ENCODE measurements around the gene NXN. TPM values are rescaled to one million over a fixed set of nuclear protein-coding genes. Genes with fewer than 3 reads are reported as not detected.
"Not testable (repeated sequence)": the region's sequence is repeated elsewhere in the genome, so short reads cannot be mapped to it uniquely, and the experiment has no call there.

Gene NXN
- total RNA-seq, 3 donors from 2014 or later = 0.18 to 0.49 (median 0.18) TPM

DNA sequence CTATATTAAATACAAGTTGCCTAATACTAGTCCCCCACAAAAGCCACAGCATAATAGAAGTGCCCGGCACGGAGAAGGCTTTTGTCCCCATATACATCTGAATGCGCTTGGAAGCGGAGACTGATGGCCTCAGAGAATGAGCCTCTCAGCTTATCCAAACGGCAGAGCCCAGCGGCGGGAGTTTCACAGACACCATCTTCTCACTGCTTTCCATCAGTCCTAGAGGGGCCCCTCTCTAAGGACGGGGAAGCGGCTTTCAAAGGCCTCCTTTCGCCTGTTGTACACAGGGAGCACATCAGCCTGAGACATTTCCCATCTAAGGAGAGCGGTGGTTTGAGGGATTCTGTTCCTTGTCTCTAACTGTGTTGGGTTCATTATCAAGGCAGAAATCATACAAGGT, 16.9 kb downstream of the NXN start:
- ATAC-seq (no peak), DNase-seq (no peak)
- no peak overlapping the region for H3K4me3 Mint-ChIP-seq
- no peaks in the 10 kb centered on the region for H3K4me1 Mint-ChIP-seq (ENCODE audit: low read depth)
- no peaks in the 10 kb centered on the region for H3K36me3 Mint-ChIP-seq (ENCODE audit: insufficient read depth)
- H3K27me3 Mint-ChIP-seq (ENCODE audit: low read depth) = peaks cover 20% of the 10 kb centered on the region
- H3K9me3 Mint-ChIP-seq = no peaks in the 10 kb centered on the region

DNA sequence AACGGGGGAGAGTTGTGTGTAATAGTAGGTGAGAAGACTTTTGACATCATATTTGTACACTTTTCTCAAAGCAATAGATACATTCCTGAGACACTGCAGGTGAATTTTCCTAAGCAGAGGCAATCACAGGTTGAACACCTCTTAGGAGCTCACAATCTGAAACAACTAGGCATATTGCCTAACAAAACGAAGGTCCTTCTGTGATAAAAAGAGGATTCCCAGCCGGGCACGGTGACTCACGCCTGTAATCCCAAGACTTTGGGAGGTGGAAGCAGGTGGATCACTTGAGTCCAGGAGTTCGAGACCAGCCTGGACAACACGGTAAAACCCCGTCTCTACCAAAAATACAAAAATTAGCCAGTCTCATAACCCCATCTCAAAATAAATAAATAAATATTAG, 17.4 kb downstream of the NXN start:
- Mint-ChIP-seq H3K36me3 (ENCODE audit: insufficient read depth) (no peaks in the 10 kb centered on the region), H3K27me3 (ENCODE audit: low read depth) (peaks cover 15% of the 10 kb centered on the region), H3K4me1 (ENCODE audit: low read depth) (no peaks in the 10 kb centered on the region), H3K9me3 (no peaks in the 10 kb centered on the region), H3K4me3 (no peak overlapping the region)
- DNase-seq (no peak), ATAC-seq (no peak)

- H3K4me3 Mint-ChIP-seq = no peak overlapping the region
- no peaks in the 10 kb centered on the region for H3K4me1 Mint-ChIP-seq (ENCODE audit: low read depth)
- no peak for ATAC-seq
Measured at GRCh38 chr17:958712-959451, 20.7 kb downstream of the NXN start.

GRCh38 chr17:957856-958421, 21.6 kb downstream of the NXN start:
- peaks cover 9% of the 10 kb centered on the region for H3K27me3 Mint-ChIP-seq (ENCODE audit: low read depth)

More at GRCh38 chr17:958712-959451, 20.7 kb downstream of the NXN start:
- H3K36me3 Mint-ChIP-seq (ENCODE audit: insufficient read depth) = no peaks in the 10 kb centered on the region
- no peak for DNase-seq
- peaks cover 9% of the 10 kb centered on the region for H3K27me3 Mint-ChIP-seq (ENCODE audit: low read depth)
- no peaks in the 10 kb centered on the region for H3K9me3 Mint-ChIP-seq

DNA sequence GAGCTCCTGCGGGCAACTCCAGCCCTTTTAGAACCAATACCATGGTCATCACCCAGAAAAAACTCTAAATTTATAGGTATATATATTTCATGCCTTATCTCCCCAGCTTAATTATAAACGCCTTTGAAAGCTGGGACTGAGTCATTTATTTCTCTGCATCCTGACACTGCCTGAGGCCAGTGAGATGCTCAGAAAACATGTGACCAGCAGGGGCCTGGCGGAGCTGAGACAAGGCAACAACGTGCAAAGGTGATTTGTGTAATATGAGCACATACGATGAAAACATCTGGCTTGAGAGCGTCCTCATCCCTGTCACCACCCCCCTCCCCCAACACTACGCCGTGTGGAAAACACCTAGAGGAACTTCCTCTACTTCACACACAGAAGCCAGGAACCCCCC, 22.7 kb downstream of the NXN start:
- DNase-seq = no peak
- H3K36me3 Mint-ChIP-seq (ENCODE audit: insufficient read depth) = no peaks in the 10 kb centered on the region
- no peaks in the 10 kb centered on the region for H3K4me1 Mint-ChIP-seq (ENCODE audit: low read depth)
- no peak overlapping the region for H3K4me3 Mint-ChIP-seq
- H3K27me3 Mint-ChIP-seq (ENCODE audit: low read depth) = peaks cover 3% of the 10 kb centered on the region
- ATAC-seq = no peak
- no peaks in the 10 kb centered on the region for H3K9me3 Mint-ChIP-seq

More at GRCh38 chr17:957856-958421, 21.6 kb downstream of the NXN start:
- Mint-ChIP-seq H3K4me1 (ENCODE audit: low read depth) (no peaks in the 10 kb centered on the region), H3K9me3 (no peaks in the 10 kb centered on the region), H3K36me3 (ENCODE audit: insufficient read depth) (no peaks in the 10 kb centered on the region), H3K4me3 (no peak overlapping the region)
- ATAC-seq = no peak
- DNase-seq = no peak

DNA sequence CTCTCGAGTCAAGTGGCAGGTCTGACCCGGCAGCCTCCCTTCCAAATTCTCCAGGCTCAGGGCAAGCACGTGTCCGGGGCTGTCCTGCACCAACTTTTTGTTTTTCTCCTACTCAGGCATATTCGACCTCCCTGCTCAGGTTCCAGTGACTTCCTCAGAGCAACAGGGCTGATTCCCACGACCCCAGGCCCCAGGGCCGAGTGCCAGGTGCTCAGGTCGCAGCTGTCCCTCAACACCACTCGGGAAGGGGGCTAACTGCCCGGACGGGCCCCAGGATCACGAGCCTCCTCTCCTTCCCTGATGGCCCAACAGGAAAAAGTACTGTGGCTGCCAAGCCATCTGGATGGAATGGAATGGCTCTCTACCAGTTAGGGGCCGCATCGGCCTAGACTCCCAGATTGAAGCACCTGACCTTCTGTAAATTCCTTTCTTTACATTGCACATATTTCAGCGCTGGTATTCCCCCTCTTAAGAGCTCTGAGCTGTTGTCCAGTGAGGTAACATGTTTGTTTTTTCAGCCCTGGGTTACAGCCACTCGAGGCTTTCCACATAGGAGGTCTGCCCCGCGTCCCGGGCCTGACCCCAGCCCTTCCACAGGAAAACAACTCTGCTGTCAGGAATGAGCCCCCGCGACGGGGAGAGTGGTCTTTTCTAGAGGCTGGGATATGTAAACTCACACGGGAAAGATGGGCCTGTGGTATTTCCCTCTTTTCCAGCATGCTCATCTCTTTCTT, 25.0 kb downstream of the NXN start:
- no peak for DNase-seq
- peaks cover 13% of the 10 kb centered on the region for H3K27me3 Mint-ChIP-seq (ENCODE audit: low read depth)
- no peaks in the 10 kb centered on the region for H3K4me1 Mint-ChIP-seq (ENCODE audit: low read depth)
- ATAC-seq = no peak
- H3K9me3 Mint-ChIP-seq = no peaks in the 10 kb centered on the region
- H3K36me3 Mint-ChIP-seq (ENCODE audit: insufficient read depth) = no peaks in the 10 kb centered on the region
- H3K4me3 Mint-ChIP-seq = no peak overlapping the region

DNA sequence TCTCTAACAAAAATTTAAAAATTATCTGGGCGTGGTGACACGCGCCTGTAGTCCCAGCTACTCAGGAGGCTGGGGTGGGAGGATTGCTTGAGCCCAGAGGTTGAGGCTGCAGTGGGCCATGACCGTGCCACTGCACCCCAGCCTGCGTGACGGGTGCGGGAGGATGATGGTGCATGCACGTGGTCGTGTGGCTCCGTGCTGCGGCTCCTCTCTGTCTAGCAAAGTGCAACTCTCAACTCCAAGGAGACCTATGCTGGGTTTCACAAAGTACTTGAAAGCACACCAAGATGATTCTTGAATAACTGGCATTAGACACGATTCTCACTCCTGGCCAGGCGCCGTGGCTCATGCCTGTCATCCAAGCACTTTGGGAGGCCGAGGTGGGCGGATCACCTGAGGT, 25.8 kb downstream of the NXN start:
- DNase-seq (no peak), ATAC-seq (no peak)
- Mint-ChIP-seq H3K4me1 (ENCODE audit: low read depth) (no peaks in the 10 kb centered on the region), H3K4me3 (no peak overlapping the region), H3K9me3 (no peaks in the 10 kb centered on the region), H3K27me3 (ENCODE audit: low read depth) (peaks cover 13% of the 10 kb centered on the region), H3K36me3 (ENCODE audit: insufficient read depth) (no peaks in the 10 kb centered on the region)

DNA sequence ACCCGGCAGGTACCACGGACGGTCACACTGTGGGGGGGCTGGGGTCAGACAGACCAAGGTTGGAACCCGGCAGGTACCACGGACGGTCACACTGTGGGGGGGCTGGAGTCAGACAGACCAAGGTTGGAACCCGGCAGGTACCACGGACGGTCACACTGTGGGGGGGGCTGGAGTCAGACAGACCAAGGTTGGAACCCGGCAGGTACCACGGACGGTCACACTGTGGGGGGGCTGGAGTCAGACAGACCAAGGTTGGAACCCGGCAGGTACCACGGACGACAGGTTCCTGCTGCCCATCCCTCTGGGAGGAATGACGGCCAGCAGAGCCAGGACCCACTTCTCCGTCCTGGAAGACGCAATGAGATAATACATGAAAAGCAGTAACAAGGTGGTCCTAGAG, 27.0 kb downstream of the NXN start:
- DNase-seq; H3K4me1 Mint-ChIP-seq (ENCODE audit: low read depth); H3K4me3 Mint-ChIP-seq; H3K9me3 Mint-ChIP-seq; ATAC-seq; H3K36me3 Mint-ChIP-seq (ENCODE audit: insufficient read depth): not testable (repeated sequence)
- peaks cover 14% of the 10 kb centered on the region for H3K27me3 Mint-ChIP-seq (ENCODE audit: low read depth)

GRCh38 chr17:951325-952132, 28.0 kb downstream of the NXN start:
- DNase-seq (no peak), ATAC-seq (no peak)
- Mint-ChIP-seq H3K4me1 (ENCODE audit: low read depth) (no peaks in the 10 kb centered on the region), H3K4me3 (no peak overlapping the region), H3K36me3 (ENCODE audit: insufficient read depth) (no peaks in the 10 kb centered on the region), H3K9me3 (no peaks in the 10 kb centered on the region), H3K27me3 (ENCODE audit: low read depth) (peaks cover 14% of the 10 kb centered on the region)

GRCh38 chr17:949623-950303, 29.8 kb downstream of the NXN start:
- ATAC-seq (no peak), DNase-seq (no peak)
- H3K4me3 Mint-ChIP-seq = no peak overlapping the region
- no peaks in the 10 kb centered on the region for H3K4me1 Mint-ChIP-seq (ENCODE audit: low read depth)
- peaks cover 18% of the 10 kb centered on the region for H3K27me3 Mint-ChIP-seq (ENCODE audit: low read depth)
- H3K36me3 Mint-ChIP-seq (ENCODE audit: insufficient read depth) = no peaks in the 10 kb centered on the region
- no peaks in the 10 kb centered on the region for H3K9me3 Mint-ChIP-seq

- Mint-ChIP-seq H3K9me3 (no peaks in the 10 kb centered on the region), H3K36me3 (ENCODE audit: insufficient read depth) (no peaks in the 10 kb centered on the region), H3K27me3 (ENCODE audit: low read depth) (peaks cover 18% of the 10 kb centered on the region), H3K4me3 (no peak overlapping the region), H3K4me1 (ENCODE audit: low read depth) (no peaks in the 10 kb centered on the region)
- DNase-seq (no peak), ATAC-seq (no peak)
Measured at GRCh38 chr17:948284-948852, 31.2 kb downstream of the NXN start.

- no peak for DNase-seq
- no peak for ATAC-seq
- H3K27me3 Mint-ChIP-seq (ENCODE audit: low read depth) = peaks cover 18% of the 10 kb centered on the region
- H3K4me1 Mint-ChIP-seq (ENCODE audit: low read depth) = no peaks in the 10 kb centered on the region
- H3K4me3 Mint-ChIP-seq = no peak overlapping the region
- H3K36me3 Mint-ChIP-seq (ENCODE audit: insufficient read depth) = no peaks in the 10 kb centered on the region
- H3K9me3 Mint-ChIP-seq = no peaks in the 10 kb centered on the region
Measured at GRCh38 chr17:946510-947236, 32.9 kb downstream of the NXN start.

DNA sequence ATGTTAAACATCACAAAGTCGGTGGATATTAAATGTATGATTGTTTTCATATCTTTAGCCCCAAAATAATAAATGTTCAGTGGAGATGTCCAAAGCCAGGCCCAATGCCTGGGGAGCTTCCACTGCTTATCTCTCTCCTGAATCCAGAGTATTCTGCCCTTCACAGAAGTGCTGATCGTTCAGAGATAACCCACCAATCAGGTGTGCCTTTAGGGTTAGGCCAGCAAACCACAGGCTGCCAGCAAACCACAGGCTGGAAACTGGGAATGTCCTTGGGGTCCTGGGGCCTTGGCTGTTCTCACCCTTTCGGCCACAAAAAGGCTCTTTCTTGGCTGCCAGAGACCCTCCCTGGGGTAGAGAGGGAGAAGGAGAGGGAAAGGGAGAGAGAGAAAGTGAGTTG, 33.9 kb downstream of the NXN start:
- Mint-ChIP-seq H3K4me3 (no peak overlapping the region), H3K9me3 (no peaks in the 10 kb centered on the region), H3K27me3 (ENCODE audit: low read depth) (peaks cover 14% of the 10 kb centered on the region), H3K36me3 (ENCODE audit: insufficient read depth) (no peaks in the 10 kb centered on the region), H3K4me1 (ENCODE audit: low read depth) (no peaks in the 10 kb centered on the region)
- ATAC-seq (no peak), DNase-seq (no peak)

Data from activated T-cell treated with anti-CD3 and anti-CD28 coated beads, Interleukin-2, amount 50 U/mL, for 4 hours (primary cell).